ENCODE results near the gene ZNF207. TPM values are rescaled to one million over a fixed set of nuclear protein-coding genes. Genes with fewer than 3 reads are reported as not detected.

The ZNF207 gene
- total and polyA plus RNA-seq, 2 donors (not counting 1 experiment from before 2014, with no cell fraction given) = 135 to 314 TPM

DNA sequence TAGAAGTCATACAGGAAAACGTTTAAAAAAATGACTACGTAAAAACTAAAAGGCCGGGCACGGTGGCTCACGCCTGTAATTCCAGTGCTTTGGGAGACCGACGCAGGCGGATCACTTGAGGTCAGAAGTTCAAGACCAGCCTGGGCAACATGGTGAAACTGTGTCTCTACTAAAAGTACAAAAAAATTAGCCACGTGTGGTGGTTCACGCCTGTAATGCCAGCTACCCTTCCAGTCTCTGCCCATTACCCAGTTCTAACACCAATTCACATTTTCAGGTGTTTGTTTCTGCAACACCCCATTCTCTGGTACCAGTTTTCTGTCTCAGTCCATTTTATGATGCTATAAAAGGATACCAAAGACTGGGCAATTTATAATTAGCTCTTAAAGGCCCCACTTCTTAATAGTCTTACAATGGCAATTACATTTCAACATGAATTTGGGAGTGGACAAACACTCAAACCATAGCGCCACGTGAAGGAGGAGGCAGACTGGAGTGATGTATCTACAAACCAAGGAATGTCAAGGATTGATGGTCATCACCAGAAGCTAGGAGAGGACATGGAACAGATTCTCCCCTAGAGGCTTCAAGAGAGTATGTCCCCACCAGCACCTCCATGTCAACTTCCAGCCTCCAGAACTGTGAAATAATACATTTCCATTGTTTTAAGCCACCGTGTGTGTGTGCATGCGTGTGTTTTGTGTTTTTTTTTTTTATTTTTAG, 7.2 kb upstream of the ZNF207 start:
- H3K4me2 ChIP-seq (replicated peaks; ENCODE audit: low read depth, low read length, poor library complexity, severe bottlenecking) = peak overlapping the region; percentile 97
- H2AFZ ChIP-seq (ENCODE audit: insufficient read depth, low read depth, low read length, poor library complexity, severe bottlenecking) = peak overlapping the region; percentile 99
- H3K9ac ChIP-seq (ENCODE audit: low read length) = peak overlapping the region; percentile 82
- no peak for ATAC-seq (ENCODE audit: low read depth)
- no peak for DNase-seq
- Mint-ChIP-seq H3K27ac (peak overlapping the region; percentile 84), H3K9me3 (ENCODE audit: insufficient read depth) (no peaks in the 10 kb centered on the region), H3K27me3 (no peaks in the 10 kb centered on the region), H3K4me1 (peaks cover 25% of the 10 kb centered on the region), H3K4me3 (peak overlapping the region; percentile 96)
- H3K36me3 ChIP-seq (replicated peaks in 1 of 2; ENCODE audit: control extremely low read depth in 1 of 2, control insufficient read depth in 1 of 2, extremely low read depth in 1 of 2, insufficient read depth in 2 of 2, low read length in 1 of 2) = peaks cover 0 to 5% of the 10 kb centered on the region in 2 experiments
- no peaks in the 10 kb centered on the region for H3K79me2 ChIP-seq (ENCODE audit: control insufficient read depth, insufficient read depth, low read length)
- intact Hi-C loops (cut with micrococcal nuclease) = loop anchor here (1.0 kb wide), 1 partner anchor 8 kb away; the partner anchor contains the start of gene ZNF207
- peak overlapping the region in 3 of 5 experiments; percentile 59 to 68 (median 66) for H3K4me3 ChIP-seq (ENCODE audit: control extremely low read depth in 1 of 5, extremely low read depth in 1 of 5, insufficient read depth in 1 of 5, low read depth in 2 of 5, low read length in 4 of 5)
- peaks cover 16 to 18% of the 10 kb centered on the region in 2 donors for H3K4me1 ChIP-seq (ENCODE audit: control insufficient read depth in 2 of 2, insufficient read depth in 2 of 2, low read length in 2 of 2)
- WGBS (ENCODE audit: insufficient coverage) = 81% methylated on average over 11 of the region's 14 CpGs
- ChIA-PET CTCF (no interaction called here), POLR2A (interaction anchor here (0.6 to 1.3 kb wide), 3 partner anchors 8 to 142 kb away, joined by 3 to 6 read pairs (median 3); no protein-coding TSS in a partner anchor)
- peak overlapping the region; percentile 71 to 90 for H3K27ac ChIP-seq (ENCODE audit: low read length in 2 of 2)
- H3K27me3 ChIP-seq (replicated peaks in 1 of 4; ENCODE audit: control extremely low read depth in 1 of 4, control insufficient read depth in 3 of 4, insufficient read depth in 4 of 4, low read length in 3 of 4) = no peaks in the 10 kb centered on the region
- H4K20me1 ChIP-seq (ENCODE audit: control insufficient read depth, insufficient read depth, low read length, poor library complexity, severe bottlenecking) = no peaks in the 10 kb centered on the region
- TF ChIP-seq EZH2 (IDR thresholded peaks at IDR 0.05; ENCODE audit: borderline replicate concordance, insufficient read depth, low read depth, low read length, poor library complexity, severe bottlenecking) = no peak
- TF ChIP-seq, protein P1, sequence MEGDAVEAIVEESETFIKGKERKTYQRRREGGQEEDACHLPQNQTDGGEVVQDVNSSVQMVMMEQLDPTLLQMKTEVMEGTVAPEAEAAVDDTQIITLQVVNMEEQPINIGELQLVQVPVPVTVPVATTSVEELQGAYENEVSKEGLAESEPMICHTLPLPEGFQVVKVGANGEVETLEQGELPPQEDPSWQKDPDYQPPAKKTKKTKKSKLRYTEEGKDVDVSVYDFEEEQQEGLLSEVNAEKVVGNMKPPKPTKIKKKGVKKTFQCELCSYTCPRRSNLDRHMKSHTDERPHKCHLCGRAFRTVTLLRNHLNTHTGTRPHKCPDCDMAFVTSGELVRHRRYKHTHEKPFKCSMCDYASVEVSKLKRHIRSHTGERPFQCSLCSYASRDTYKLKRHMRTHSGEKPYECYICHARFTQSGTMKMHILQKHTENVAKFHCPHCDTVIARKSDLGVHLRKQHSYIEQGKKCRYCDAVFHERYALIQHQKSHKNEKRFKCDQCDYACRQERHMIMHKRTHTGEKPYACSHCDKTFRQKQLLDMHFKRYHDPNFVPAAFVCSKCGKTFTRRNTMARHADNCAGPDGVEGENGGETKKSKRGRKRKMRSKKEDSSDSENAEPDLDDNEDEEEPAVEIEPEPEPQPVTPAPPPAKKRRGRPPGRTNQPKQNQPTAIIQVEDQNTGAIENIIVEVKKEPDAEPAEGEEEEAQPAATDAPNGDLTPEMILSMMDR (IDR thresholded peaks at IDR 0.05) = no peak
- no peaks in the 10 kb centered on the region for H3K9me3 ChIP-seq (ENCODE audit: control extremely low read depth in 1 of 3, control insufficient read depth in 2 of 3, insufficient read depth in 1 of 3, low read length in 2 of 3)

DNA sequence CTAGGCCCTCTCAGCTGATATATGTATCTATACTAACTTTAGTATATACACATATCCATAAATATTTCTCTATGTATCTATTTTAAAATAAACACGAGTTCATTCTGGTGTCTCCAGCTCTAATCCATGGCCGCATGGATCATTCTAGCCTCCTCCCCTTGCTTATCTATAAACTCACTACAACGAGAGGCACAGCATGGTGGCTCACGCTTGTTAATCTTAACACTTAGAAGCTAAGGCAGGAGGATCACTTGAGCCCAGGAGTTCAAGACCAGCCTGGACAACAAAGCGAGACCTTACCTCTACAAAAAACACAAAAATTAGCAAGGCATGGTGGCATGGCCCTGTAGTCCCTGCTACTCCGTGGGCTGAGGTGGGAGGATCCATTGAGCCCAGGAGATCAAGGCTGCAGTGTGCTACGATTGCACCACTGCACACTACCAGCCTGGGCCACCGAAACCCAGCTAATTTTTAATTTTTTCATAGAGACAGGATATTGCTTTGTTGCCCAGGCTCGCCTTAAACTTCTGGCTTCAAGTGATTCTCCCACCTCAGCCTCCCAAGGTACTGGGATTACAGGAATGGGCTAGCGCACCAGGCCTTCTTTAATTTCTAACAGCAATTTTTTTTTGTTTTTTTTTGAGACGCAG, 3.9 kb upstream of the ZNF207 start:
- no peak overlapping the region for H3K9ac ChIP-seq (ENCODE audit: low read length)
- no peak overlapping the region for H3K4me3 Mint-ChIP-seq
- 100% methylated on average over 9 of the region's 11 CpGs for WGBS (ENCODE audit: insufficient coverage)
- H3K4me3 ChIP-seq (ENCODE audit: control extremely low read depth in 1 of 5, extremely low read depth in 1 of 5, insufficient read depth in 1 of 5, low read depth in 2 of 5, low read length in 4 of 5) = no peak overlapping the region
- no peak overlapping the region for H3K27ac Mint-ChIP-seq
- no peaks in the 10 kb centered on the region for H3K9me3 ChIP-seq (ENCODE audit: control extremely low read depth in 1 of 3, control insufficient read depth in 2 of 3, insufficient read depth in 1 of 3, low read length in 2 of 3)
- peaks cover 31% of the 10 kb centered on the region for H3K4me1 Mint-ChIP-seq
- H3K4me1 ChIP-seq (ENCODE audit: control insufficient read depth in 2 of 2, insufficient read depth in 2 of 2, low read length in 2 of 2) = peaks cover 20 to 24% of the 10 kb centered on the region in 2 donors
- ATAC-seq (ENCODE audit: low read depth) = no peak
- H3K36me3 ChIP-seq (replicated peaks in 1 of 2; ENCODE audit: control extremely low read depth in 1 of 2, control insufficient read depth in 1 of 2, extremely low read depth in 1 of 2, insufficient read depth in 2 of 2, low read length in 1 of 2) = no peaks in the 10 kb centered on the region
- H2AFZ ChIP-seq (ENCODE audit: insufficient read depth, low read depth, low read length, poor library complexity, severe bottlenecking) = no peak overlapping the region
- no peak overlapping the region for H3K27ac ChIP-seq (ENCODE audit: low read length in 2 of 2)
- H3K9me3 Mint-ChIP-seq (ENCODE audit: insufficient read depth) = no peaks in the 10 kb centered on the region
- ChIA-PET CTCF (interaction anchor here (1.1 kb wide), 1 partner anchor 117 kb away, joined by 3 read pairs; no protein-coding TSS in a partner anchor), POLR2A (no interaction called here)
- TF ChIP-seq, protein P1 (IDR thresholded peaks at IDR 0.05) = no peak
- TF ChIP-seq EZH2 (IDR thresholded peaks at IDR 0.05; ENCODE audit: borderline replicate concordance, insufficient read depth, low read depth, low read length, poor library complexity, severe bottlenecking) = no peak
- no peak for DNase-seq
- H4K20me1 ChIP-seq (ENCODE audit: control insufficient read depth, insufficient read depth, low read length, poor library complexity, severe bottlenecking) = peaks cover 3% of the 10 kb centered on the region
- peaks cover 26% of the 10 kb centered on the region for H3K79me2 ChIP-seq (ENCODE audit: control insufficient read depth, insufficient read depth, low read length)
- intact Hi-C loops (cut with micrococcal nuclease) = no loop called here
- no peaks in the 10 kb centered on the region for H3K27me3 Mint-ChIP-seq
- H3K27me3 ChIP-seq (replicated peaks in 1 of 4; ENCODE audit: control extremely low read depth in 1 of 4, control insufficient read depth in 3 of 4, insufficient read depth in 4 of 4, low read length in 3 of 4) = no peaks in the 10 kb centered on the region
- no peak overlapping the region for H3K4me2 ChIP-seq (replicated peaks; ENCODE audit: low read depth, low read length, poor library complexity, severe bottlenecking)

All from B cell (primary cell).